T-helper 1 cell (primary cell): ENCODE results near the gene DCST1.

Experiments
- DNase-seq, 5 donors: peaks; one replicate each; pipeline ENCODE4 v3.0.0-alpha.2; 2012 to 2020

Gene DCST1

GRCh38 chr1:155092641-155093040, 59.0 kb downstream of the DCST1 start:
- DNase-seq = no peak

- no peak for DNase-seq
Measured at GRCh38 chr1:155093911-155094621, 60.4 kb downstream of the DCST1 start.

GRCh38 chr1:155094622-155094948, 61.0 kb downstream of the DCST1 start:
- no peak for DNase-seq

DNA sequence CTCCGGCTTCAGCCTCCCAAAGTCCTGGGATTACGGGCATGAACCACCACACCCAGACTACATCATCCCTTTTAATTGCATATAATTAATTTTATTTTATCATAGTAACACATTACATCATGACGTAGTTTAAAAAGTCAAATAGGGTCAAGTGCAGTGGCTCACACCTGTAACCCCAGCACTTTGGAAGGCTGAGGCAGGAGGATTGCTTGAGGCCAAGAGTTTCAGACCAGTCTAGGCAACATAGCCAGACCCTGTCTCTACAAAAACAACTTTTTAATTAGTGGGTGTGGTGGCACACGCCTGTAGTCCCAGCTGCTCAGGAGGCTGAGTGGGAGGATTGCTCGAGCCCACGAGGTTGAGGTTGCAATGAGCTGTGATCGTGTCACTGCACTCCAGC, 65.7 kb downstream of the DCST1 start:
- DNase-seq = no peak
